Naive thymus-derived CD4-positive, alpha-beta T cell (primary cell): ENCODE results near the gene UBQLN4. TPM values are rescaled to one million over a fixed set of nuclear protein-coding genes. Genes with fewer than 3 reads are reported as not detected.

Experiments
- ATAC-seq: fragments of 150-1000 bp; cut with Tn5 transposase; 2 replicates; pipeline ENCODE4 v1.10.0; 2021; ENCODE audit warnings: mild to moderate bottlenecking, moderate library complexity
- CTCF ChIA-PET: fragments of 350-600 bp; sonication (Branson Sonifier 250); formaldehyde crosslinking; loops from one replicate; lab custom pipeline; 2021; ENCODE audit warnings: antibody characterized with exemption; lab: Charles Lee
- POLR2A ChIA-PET: fragments of 350-600 bp; sonication (Branson Sonifier 250); formaldehyde crosslinking; loops from one replicate; lab custom pipeline; 2021; ENCODE audit warnings: antibody characterized with exemption, inconsistent platforms; lab: Charles Lee
- DNase-seq, 9 donors: peaks; one replicate each; pipeline versions ENCODE4 v3.0.0 to v3.0.0-alpha.2; 2020 to 2022; ENCODE audit warnings: mixed read lengths in 1 of 9
- H3K27ac ChIP-seq: one replicate; pipeline ENCODE4 v1.7.0; 2013; ENCODE audit warnings: mild to moderate bottlenecking, low read depth, low read length, moderate library complexity
- H3K27me3 ChIP-seq, 2 donors: one replicate each; pipeline ENCODE4 v1.7.0; 2013; ENCODE audit warnings: low read length in 2 of 2, mild to moderate bottlenecking in 2 of 2, moderate library complexity in 2 of 2; ENCODE audit not compliant: control insufficient read depth in 2 of 2, insufficient read depth in 2 of 2
- H3K36me3 ChIP-seq, 3 experiments: 1 replicate in 2 of 3; 2 replicates in 1 of 3; pipeline ENCODE4 v1.7.0; 2013; ENCODE audit warnings: low read length in 3 of 3, mild to moderate bottlenecking in 3 of 3, moderate library complexity in 1 of 3; ENCODE audit not compliant: insufficient read depth in 3 of 3, control insufficient read depth in 2 of 3
- H3K4me1 ChIP-seq, 2 donors: one replicate each; pipeline ENCODE4 v1.7.0; 2013; ENCODE audit warnings: low read length in 2 of 2, mild to moderate bottlenecking in 2 of 2, moderate library complexity in 1 of 2; ENCODE audit not compliant: control insufficient read depth in 2 of 2, insufficient read depth in 2 of 2
- H3K4me3 ChIP-seq: 2 replicates; pipeline ENCODE4 v1.7.0; 2013; ENCODE audit warnings: mild to moderate bottlenecking, low read length
- H3K9me3 ChIP-seq, 3 experiments: 1 replicate in 2 of 3; 2 replicates in 1 of 3; pipeline ENCODE4 v1.7.0; 2013; ENCODE audit warnings: low read length in 3 of 3; ENCODE audit not compliant: control insufficient read depth in 2 of 3
- H3K27ac Mint-ChIP-seq, 9 donors: one replicate each; pipeline ENCODE4 v1.8.0; 2020 to 2022; ENCODE audit warnings: mixed read lengths in 9 of 9, mild to moderate bottlenecking in 8 of 9, moderate library complexity in 5 of 9, inconsistent platforms in 2 of 9
- H3K27me3 Mint-ChIP-seq, 5 donors: one replicate each; pipeline ENCODE4 v1.8.0; 2021 to 2022; ENCODE audit warnings: mixed read lengths in 5 of 5, mild to moderate bottlenecking in 1 of 5
- H3K36me3 Mint-ChIP-seq, 5 donors: one replicate each; pipeline ENCODE4 v1.8.0; 2020 to 2022; ENCODE audit warnings: mixed read lengths in 5 of 5, mild to moderate bottlenecking in 3 of 5, inconsistent platforms in 1 of 5
- H3K4me1 Mint-ChIP-seq, 7 donors: one replicate each; pipeline ENCODE4 v1.8.0; 2020 to 2022; ENCODE audit warnings: mixed read lengths in 7 of 7, mild to moderate bottlenecking in 3 of 7, inconsistent platforms in 1 of 7
- H3K4me3 Mint-ChIP-seq, 10 donors: one replicate each; pipeline ENCODE4 v1.8.0; 2020 to 2022; ENCODE audit warnings: mild to moderate bottlenecking in 10 of 10, mixed read lengths in 10 of 10, moderate library complexity in 6 of 10, inconsistent platforms in 2 of 10
- H3K9me3 Mint-ChIP-seq, 11 donors: one replicate each; pipeline ENCODE4 v1.8.0; 2020 to 2022; ENCODE audit warnings: mixed read lengths in 11 of 11, mild to moderate bottlenecking in 4 of 11, inconsistent platforms in 1 of 11, moderate library complexity in 1 of 11
- intact Hi-C, 2 donors: fragments of 100-400 bp; cut with micrococcal nuclease; formaldehyde crosslinking; loops; one replicate each; pipeline ENCODE4 v1.15.1; 2023
- polyA plus RNA-seq, 2 donors: library from polyadenylated mRNA; unstranded; fragments of 300-500 nt; fragmentation: Illumina TruSeq; gene quantifications; one replicate each; pipeline ENCODE4 v1.2.3, GENCODE V29; 2021
- total RNA-seq, 6 experiments: library from RNA in 5 of 6; stranded (reverse) in 5 of 6; gene quantifications; 1 replicate in 5 of 6; 2 replicates in 1 of 6; pipeline ENCODE4 v1.2.3 and lab custom pipeline; 2021 to 2026

The UBQLN4 gene
- total and polyA plus RNA-seq, 7 experiments from 2014 or later: 6.7 to 37.6 (median 18.6) TPM

DNA sequence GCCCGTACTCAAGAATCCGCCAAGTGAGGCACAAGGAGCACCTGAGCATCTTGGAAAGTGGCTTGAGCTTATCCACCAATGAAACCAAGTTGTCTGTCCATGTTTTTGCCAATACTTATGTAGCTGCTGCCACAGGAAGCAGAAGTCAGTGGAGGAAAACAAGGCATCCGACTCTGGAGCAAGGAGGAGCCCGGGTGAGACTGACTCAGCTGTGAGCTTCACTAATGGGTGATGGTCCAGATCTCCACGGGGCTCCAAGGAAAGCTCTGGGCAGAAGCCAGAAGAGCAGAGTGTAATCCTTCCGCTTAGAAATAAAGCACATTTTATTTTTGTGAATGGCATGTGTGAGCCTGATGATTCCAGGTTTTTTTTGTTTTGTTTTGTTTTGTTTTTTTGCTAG lies 20.6 kb downstream of the UBQLN4 start:
- Mint-ChIP-seq H3K27me3 (no peaks in the 10 kb centered on the region), H3K27ac (peak overlapping the region in 1 of 9 donors; percentile 34), H3K9me3 (no peaks in the 10 kb centered on the region), H3K4me1 (peaks cover 0 to 4% (median 0%) of the 10 kb centered on the region in 7 donors), H3K36me3 (peaks cover 0 to 14% (median 2%) of the 10 kb centered on the region in 5 donors), H3K4me3 (no peak overlapping the region)
- intact Hi-C loops: no loop called here
- Histone ChIP-seq H3K36me3 (peaks cover 0 to 8% (median 0%) of the 10 kb centered on the region in 3 experiments), H3K9me3 (no peaks in the 10 kb centered on the region), H3K4me1 (no peaks in the 10 kb centered on the region), H3K27me3 (no peaks in the 10 kb centered on the region), H3K4me3 (no peak overlapping the region), H3K27ac (no peak overlapping the region)
- ATAC-seq: no peak
- CTCF ChIA-PET: no interaction called here
- no peak for DNase-seq
- POLR2A ChIA-PET: interaction anchor here (0.6 kb wide), 1 partner anchor 10 kb away, joined by 5 read pairs; no protein-coding TSS in a partner anchor

DNA sequence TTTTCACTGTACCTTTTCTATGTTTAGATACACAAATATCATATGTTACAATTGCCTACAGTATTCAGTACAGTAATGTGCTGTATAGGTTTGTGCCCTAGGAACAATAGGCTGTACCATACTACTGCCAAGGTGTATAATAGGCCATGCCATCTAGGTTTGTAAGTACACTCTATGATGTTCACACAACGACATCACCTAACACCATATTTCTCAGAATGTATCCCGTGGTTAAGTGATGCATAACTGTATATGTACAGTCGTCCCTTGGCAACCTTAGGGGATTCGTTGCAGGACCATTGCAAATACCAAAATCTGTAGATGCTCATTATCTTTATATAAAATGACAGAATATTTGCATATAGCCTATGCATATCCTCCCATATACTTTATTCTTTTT lies 27.0 kb downstream of the UBQLN4 start:
- no peak for DNase-seq
- no peaks in the 10 kb centered on the region for H3K4me1 ChIP-seq
- no peaks in the 10 kb centered on the region for H3K36me3 ChIP-seq
- no peaks in the 10 kb centered on the region for H3K27me3 ChIP-seq
- H3K27ac ChIP-seq: no peak overlapping the region
- Mint-ChIP-seq H3K27ac (no peak overlapping the region), H3K36me3 (no peaks in the 10 kb centered on the region), H3K4me1 (peaks cover 5 to 17% (median 14%) of the 10 kb centered on the region in 7 donors), H3K4me3 (no peak overlapping the region), H3K9me3 (no peaks in the 10 kb centered on the region), H3K27me3 (peaks cover 0 to 17% (median 0%) of the 10 kb centered on the region in 5 donors)
- ChIA-PET POLR2A (no interaction called here), CTCF (no interaction called here)
- H3K4me3 ChIP-seq: no peak overlapping the region
- ATAC-seq: no peak
- no peaks in the 10 kb centered on the region for H3K9me3 ChIP-seq
- intact Hi-C loops: loop anchor here in 1 of 2 donors (1.0 kb wide), 1 partner anchor 27 kb away; the partner anchor contains the start of gene UBQLN4

DNA sequence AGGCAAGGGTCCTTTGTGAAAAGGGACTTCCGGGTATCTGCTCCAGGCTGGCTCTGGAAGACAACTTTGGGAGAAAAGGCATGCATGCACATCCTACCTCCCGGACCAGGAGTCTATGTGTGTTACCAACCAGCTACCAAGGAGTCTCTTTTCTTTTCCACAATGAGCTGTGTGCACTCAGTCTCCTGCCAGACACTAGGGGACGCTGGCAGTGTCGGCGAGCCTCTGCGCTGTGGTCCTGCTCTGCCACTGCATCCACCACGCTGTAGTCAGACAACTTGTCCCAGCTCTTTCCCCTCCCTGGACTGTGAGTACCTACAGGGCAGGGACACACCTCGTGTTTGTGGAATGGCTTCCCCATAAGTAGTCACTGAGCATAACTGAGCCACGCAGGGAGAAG lies 27.7 kb downstream of the UBQLN4 start:
- peak; percentile 80 for ATAC-seq
- Histone ChIP-seq H3K9me3 (no peaks in the 10 kb centered on the region), H3K27ac (no peak overlapping the region), H3K4me1 (peaks cover 0 to 3% of the 10 kb centered on the region in 2 donors), H3K36me3 (no peaks in the 10 kb centered on the region), H3K4me3 (no peak overlapping the region), H3K27me3 (no peaks in the 10 kb centered on the region)
- ChIA-PET CTCF (interaction anchor here (0.6 kb wide), 1 partner anchor 10 kb away, joined by 3 read pairs; no protein-coding TSS in a partner anchor), POLR2A (no interaction called here)
- Mint-ChIP-seq H3K27me3 (peaks cover 0 to 17% (median 0%) of the 10 kb centered on the region in 5 donors), H3K4me1 (peaks cover 6 to 22% (median 19%) of the 10 kb centered on the region in 7 donors), H3K9me3 (no peaks in the 10 kb centered on the region), H3K4me3 (peak overlapping the region in 1 of 10 donors; percentile 55), H3K36me3 (no peaks in the 10 kb centered on the region), H3K27ac (no peak overlapping the region)
- intact Hi-C loops: loop anchor here in 1 of 2 donors (1.0 kb wide), 1 partner anchor 27 kb away; the partner anchor contains the start of gene UBQLN4
- peak in 4 of 9 donors; percentile 13 to 27 (median 18) for DNase-seq

DNA sequence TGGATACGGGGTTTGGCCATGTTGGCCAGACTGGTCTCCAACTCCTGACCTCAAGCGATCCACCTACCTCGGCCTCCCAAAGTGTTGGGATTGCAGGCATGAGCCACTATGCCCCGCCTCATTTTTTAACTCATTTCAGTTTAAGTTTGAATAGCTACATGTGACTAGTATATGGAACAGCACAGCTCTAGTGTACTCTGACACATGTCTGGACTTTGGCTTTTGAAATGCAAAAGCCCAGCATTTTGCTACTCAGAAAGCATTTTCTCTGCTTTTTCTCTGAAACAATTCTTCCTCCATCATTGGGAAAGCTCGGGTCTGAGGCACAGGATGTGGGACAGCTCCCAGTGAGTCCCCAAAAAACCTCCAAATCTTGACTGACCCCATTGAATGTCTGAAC lies 28.8 kb downstream of the UBQLN4 start:
- DNase-seq (no peak), ATAC-seq (no peak)
- Mint-ChIP-seq H3K4me1 (peaks cover 13 to 32% (median 28%) of the 10 kb centered on the region in 7 donors), H3K36me3 (peaks cover 0 to 6% (median 0%) of the 10 kb centered on the region in 5 donors), H3K4me3 (no peak overlapping the region), H3K27ac (no peak overlapping the region), H3K27me3 (peaks cover 0 to 17% (median 0%) of the 10 kb centered on the region in 5 donors), H3K9me3 (no peaks in the 10 kb centered on the region)
- POLR2A ChIA-PET: no interaction called here
- no peak overlapping the region for H3K4me3 ChIP-seq
- intact Hi-C loops: no loop called here
- CTCF ChIA-PET: no interaction called here
- H3K4me1 ChIP-seq: peaks cover 4 to 6% of the 10 kb centered on the region in 2 donors
- H3K36me3 ChIP-seq: no peaks in the 10 kb centered on the region
- H3K9me3 ChIP-seq: no peaks in the 10 kb centered on the region
- no peaks in the 10 kb centered on the region for H3K27me3 ChIP-seq
- no peak overlapping the region for H3K27ac ChIP-seq

DNA sequence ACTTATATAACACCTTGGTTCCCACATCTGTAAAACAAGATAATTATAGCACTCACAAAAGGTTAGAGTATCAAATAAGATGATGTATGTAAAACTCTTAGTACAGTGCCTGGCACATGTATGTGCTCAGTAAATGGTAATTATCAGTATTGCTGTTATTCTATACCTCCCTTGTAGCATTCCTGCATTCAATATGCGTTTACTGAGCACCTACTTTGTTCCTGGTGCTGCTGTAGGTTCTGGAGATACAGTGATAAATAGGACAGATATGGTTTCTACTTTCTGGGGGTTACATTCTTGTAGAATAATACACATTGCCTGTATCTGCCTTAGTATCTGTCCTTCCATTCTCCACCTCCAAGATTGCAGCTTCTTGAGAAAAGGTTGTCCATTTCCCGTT lies 31.6 kb downstream of the UBQLN4 start:
- intact Hi-C loops: loop anchor here (1.0 to 2.0 kb wide), 9 partner anchors 32 to 698 kb away; partner anchors contain the start of genes LAMTOR2 (in 2 of the 2), ARHGEF2 (in 1 of the 2), KHDC4 (in 1 of the 2) and SLC25A44 (in 1 of the 2)
- no peaks in the 10 kb centered on the region for H3K9me3 Mint-ChIP-seq
- Histone ChIP-seq H3K4me1 (peaks cover 4 to 9% of the 10 kb centered on the region in 2 donors), H3K36me3 (peaks cover 0 to 8% (median 0%) of the 10 kb centered on the region in 3 experiments), H3K27me3 (no peaks in the 10 kb centered on the region), H3K9me3 (no peaks in the 10 kb centered on the region), H3K27ac (no peak overlapping the region), H3K4me3 (no peak overlapping the region)
- ATAC-seq: no peak
- H3K27me3 Mint-ChIP-seq: peaks cover 0 to 17% (median 0%) of the 10 kb centered on the region in 5 donors
- peaks cover 20 to 47% (median 44%) of the 10 kb centered on the region in 7 donors for H3K4me1 Mint-ChIP-seq
- POLR2A ChIA-PET: interaction anchor here (1.4 kb wide), 1 partner anchor 45 kb away, joined by 5 read pairs; no protein-coding TSS in a partner anchor
- CTCF ChIA-PET: no interaction called here
- DNase-seq: no peak
- H3K27ac Mint-ChIP-seq: peak overlapping the region in 5 of 9 donors; percentile 13 to 90 (median 65)
- H3K36me3 Mint-ChIP-seq: peaks cover 3 to 19% (median 11%) of the 10 kb centered on the region in 5 donors
- H3K4me3 Mint-ChIP-seq: peak overlapping the region in 9 of 10 donors; percentile 47 to 96 (median 65)

DNA sequence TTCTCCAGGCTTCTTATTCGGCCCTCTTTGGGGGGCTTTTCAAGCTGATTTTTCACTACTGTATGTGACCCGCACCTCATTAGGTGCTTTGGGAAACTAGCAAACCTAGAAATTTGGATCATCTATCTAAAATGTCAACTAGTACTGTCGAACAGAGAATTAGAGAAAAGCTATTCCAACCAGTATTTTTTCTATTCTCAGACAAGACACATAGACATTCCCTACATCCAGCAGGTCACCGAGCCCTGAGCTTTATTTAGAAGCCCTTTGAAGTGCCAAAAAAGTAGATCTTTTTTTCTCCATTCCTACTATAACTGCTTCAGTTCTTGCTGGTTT lies 32.5 kb downstream of the UBQLN4 start:
- peaks cover 0 to 14% (median 5%) of the 10 kb centered on the region in 3 experiments for H3K36me3 ChIP-seq
- H3K9me3 ChIP-seq: no peaks in the 10 kb centered on the region
- DNase-seq (no peak), ATAC-seq (no peak)
- H3K4me3 ChIP-seq: peak overlapping the region; percentile 87
- peak overlapping the region; percentile 74 for H3K27ac ChIP-seq
- H3K4me3 Mint-ChIP-seq: peak overlapping the region; percentile 87 to 99 (median 96)
- ChIA-PET POLR2A (interaction anchor here (0.9 to 2.4 kb wide), 6 partner anchors 12 to 86 kb away, joined by 3 to 11 read pairs (median 3); partner anchors contain the start of gene UBQLN4), CTCF (no interaction called here)
- H3K27me3 ChIP-seq: no peaks in the 10 kb centered on the region
- intact Hi-C loops: loop anchor here (1.0 to 2.0 kb wide), 9 partner anchors 33 to 697 kb away; partner anchors contain the start of genes LAMTOR2 (in 2 of the 2), ARHGEF2 (in 1 of the 2), KHDC4 (in 1 of the 2) and SLC25A44 (in 1 of the 2)
- no peaks in the 10 kb centered on the region for H3K9me3 Mint-ChIP-seq
- H3K36me3 Mint-ChIP-seq: peaks cover 3 to 23% (median 16%) of the 10 kb centered on the region in 5 donors
- peaks cover 20 to 51% (median 45%) of the 10 kb centered on the region in 7 donors for H3K4me1 Mint-ChIP-seq
- peaks cover 4 to 9% of the 10 kb centered on the region in 2 donors for H3K4me1 ChIP-seq
- H3K27ac Mint-ChIP-seq: peak overlapping the region; percentile 89 to 99 (median 95)
- H3K27me3 Mint-ChIP-seq: peaks cover 0 to 16% (median 0%) of the 10 kb centered on the region in 5 donors
